ENCODE results near the gene INHA.

INHA gene

GRCh38 chr2:219559156-219559915 is 12.8 kb upstream of the INHA start:
- DNase-seq: no peak

- DNase-seq: no peak
Measured at GRCh38 chr2:219560037-219560892, 11.8 kb upstream of the INHA start.

- DNase-seq: no peak
Measured at GRCh38 chr2:219560893-219561178, 11.3 kb upstream of the INHA start.

- DNase-seq: no peak
Measured at GRCh38 chr2:219561179-219562048, 10.7 kb upstream of the INHA start.

- no peak for DNase-seq
Measured at GRCh38 chr2:219562049-219563020, 9.8 kb upstream of the INHA start.

- no peak for DNase-seq
Measured at GRCh38 chr2:219563271-219563928, 8.7 kb upstream of the INHA start.

GRCh38 chr2:219565130-219566080 is 6.7 kb upstream of the INHA start:
- no peak for DNase-seq

- no peak for DNase-seq
Measured at GRCh38 chr2:219566640-219567039, 5.5 kb upstream of the INHA start.

- no peak for DNase-seq
Measured at GRCh38 chr2:219567131-219567530, 5.0 kb upstream of the INHA start.

GRCh38 chr2:219567791-219568361 is 4.2 kb upstream of the INHA start:
- DNase-seq: no peak

- no peak for DNase-seq
Measured at GRCh38 chr2:219569041-219569440, 3.1 kb upstream of the INHA start.

GRCh38 chr2:219569635-219570034 is 2.5 kb upstream of the INHA start:
- no peak for DNase-seq

- peak in 2 of 14 donors; percentile 46 to 59 for DNase-seq
Measured at GRCh38 chr2:219570194-219570923, 1.8 kb upstream of the INHA start.

GRCh38 chr2:219570924-219571310 is 1.2 kb upstream of the INHA start:
- peak in 2 of 14 donors; percentile 32 to 46 for DNase-seq

GRCh38 chr2:219571311-219572236 is 536 bp upstream of the INHA start, which contains the start of gene OBSL1:
Gene OBSL1, minus strand, starts transcription at chr2:219571539. Its CDS starts 307 bp downstream, at chr2:219571232.
- DNase-seq: peak in 10 of 14 donors; percentile 4 to 64 (median 24)

- DNase-seq: no peak
Measured at GRCh38 chr2:219573166-219573565, 1.1 kb downstream of the INHA start.

GRCh38 chr2:219574484-219575311 is 2.6 kb downstream of the INHA start:
- DNase-seq: no peak
